ENCODE results near the gene CTU1. TPM values are rescaled to one million over a fixed set of nuclear protein-coding genes. Genes with fewer than 3 reads are reported as not detected.

Gene CTU1
- total RNA-seq, 1 donor from 2014 or later = 4.4 TPM

DNA sequence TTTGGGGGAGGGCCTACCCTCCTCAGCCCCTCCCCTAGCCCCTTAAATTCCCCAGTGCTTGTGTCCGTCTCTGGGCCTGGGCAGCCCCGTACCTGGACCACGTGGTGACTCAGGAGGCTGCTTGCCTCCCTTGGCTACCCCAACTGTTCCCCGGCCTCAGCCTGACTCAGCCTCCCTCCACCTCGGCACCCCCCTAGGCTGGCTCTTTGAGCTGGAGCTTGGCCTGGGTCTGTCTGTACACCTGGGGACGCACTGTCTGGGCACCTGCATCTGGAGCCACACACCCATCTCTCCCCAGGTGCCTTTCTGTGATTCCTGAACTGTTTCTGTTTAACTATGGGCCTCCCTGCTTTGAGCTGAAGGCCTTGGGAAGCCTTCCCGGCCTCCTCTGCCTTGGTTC is 23.7 kb downstream of the CTU1 start:
- DNase-seq (ENCODE audit: low spot score) (no peak), ATAC-seq (no peak)

- DNase-seq (ENCODE audit: low spot score) = no peak
- no peak for ATAC-seq
Measured at GRCh38 chr19:51083783-51084182, 24.4 kb downstream of the CTU1 start.

GRCh38 chr19:51083181-51083580 is 25.0 kb downstream of the CTU1 start:
- no peak for ATAC-seq
- DNase-seq (ENCODE audit: low spot score) = no peak

GRCh38 chr19:51082611-51083010 is 25.6 kb downstream of the CTU1 start, which contains the start of gene KLK14:
KLK14 (minus strand) TSS chr19:51082887; CDS start chr19:51082614, 273 bp downstream.
- ATAC-seq = no peak
- no peak for DNase-seq (ENCODE audit: low spot score)

GRCh38 chr19:51081476-51081875 is 26.7 kb downstream of the CTU1 start:
- DNase-seq (ENCODE audit: low spot score) = no peak

DNA sequence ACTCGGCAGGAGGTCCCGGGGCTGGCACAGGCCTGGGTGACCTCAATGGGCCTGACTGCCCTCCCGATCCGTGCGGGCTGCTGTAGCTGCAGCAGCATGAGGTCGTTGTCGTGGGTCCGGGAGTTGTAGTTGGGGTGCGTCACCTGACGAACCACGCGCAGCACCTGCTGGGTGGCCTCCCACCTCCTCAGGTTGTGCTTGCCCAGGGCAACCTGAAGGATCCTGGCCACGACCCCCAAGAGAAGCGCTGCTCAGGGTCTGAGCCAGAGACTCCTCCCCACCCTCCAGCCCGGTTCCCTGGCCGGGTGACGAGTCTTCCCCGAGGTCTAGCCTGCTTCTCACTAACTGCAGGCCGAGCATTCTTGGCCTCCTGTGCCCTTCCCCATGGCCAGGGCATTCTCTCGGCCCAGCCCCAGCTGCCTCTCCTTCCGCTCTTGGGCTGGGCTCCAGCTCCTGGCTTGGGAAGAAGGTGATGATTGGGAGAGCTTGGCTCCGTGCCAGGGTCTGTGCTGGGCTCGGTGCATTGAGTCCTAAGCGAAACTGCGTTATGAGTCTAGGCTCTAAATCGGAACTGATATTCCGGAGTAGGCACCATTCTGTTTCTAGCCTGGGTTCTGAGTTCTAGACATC is 28.6 kb downstream of the CTU1 start:
- no peak for ATAC-seq
- no peak for DNase-seq (ENCODE audit: low spot score)

More at GRCh38 chr19:51081476-51081875, 26.7 kb downstream of the CTU1 start:
- ATAC-seq = no peak

GRCh38 chr19:51078731-51079130 is 29.5 kb downstream of the CTU1 start:
- ATAC-seq (no peak), DNase-seq (ENCODE audit: low spot score) (no peak)

GRCh38 chr19:51078104-51078503 is 30.1 kb downstream of the CTU1 start:
- DNase-seq (ENCODE audit: low spot score) = no peak
- ATAC-seq = no peak

- ATAC-seq = no peak
- no peak for DNase-seq (ENCODE audit: low spot score)
Measured at GRCh38 chr19:51076631-51077213, 31.5 kb downstream of the CTU1 start.

- DNase-seq (ENCODE audit: low spot score) (no peak), ATAC-seq (no peak)
Measured at GRCh38 chr19:51075998-51076397, 32.2 kb downstream of the CTU1 start.

DNA sequence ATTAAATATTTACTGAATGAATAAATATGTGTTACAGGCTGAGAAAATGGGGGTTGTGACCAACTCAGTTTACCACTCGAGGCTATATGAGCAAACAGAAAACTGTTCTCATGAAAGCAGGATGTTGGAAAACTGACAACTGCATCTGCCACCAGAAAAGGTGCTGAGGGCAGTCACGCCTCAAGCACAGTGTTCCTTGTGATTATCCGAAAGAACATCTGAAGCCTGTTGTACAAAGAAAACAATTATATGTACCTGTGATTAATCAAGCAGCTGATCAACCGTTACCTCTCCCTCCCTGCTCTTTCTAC is 37.2 kb downstream of the CTU1 start:
- ATAC-seq (no peak), DNase-seq (ENCODE audit: low spot score) (no peak)

DNA sequence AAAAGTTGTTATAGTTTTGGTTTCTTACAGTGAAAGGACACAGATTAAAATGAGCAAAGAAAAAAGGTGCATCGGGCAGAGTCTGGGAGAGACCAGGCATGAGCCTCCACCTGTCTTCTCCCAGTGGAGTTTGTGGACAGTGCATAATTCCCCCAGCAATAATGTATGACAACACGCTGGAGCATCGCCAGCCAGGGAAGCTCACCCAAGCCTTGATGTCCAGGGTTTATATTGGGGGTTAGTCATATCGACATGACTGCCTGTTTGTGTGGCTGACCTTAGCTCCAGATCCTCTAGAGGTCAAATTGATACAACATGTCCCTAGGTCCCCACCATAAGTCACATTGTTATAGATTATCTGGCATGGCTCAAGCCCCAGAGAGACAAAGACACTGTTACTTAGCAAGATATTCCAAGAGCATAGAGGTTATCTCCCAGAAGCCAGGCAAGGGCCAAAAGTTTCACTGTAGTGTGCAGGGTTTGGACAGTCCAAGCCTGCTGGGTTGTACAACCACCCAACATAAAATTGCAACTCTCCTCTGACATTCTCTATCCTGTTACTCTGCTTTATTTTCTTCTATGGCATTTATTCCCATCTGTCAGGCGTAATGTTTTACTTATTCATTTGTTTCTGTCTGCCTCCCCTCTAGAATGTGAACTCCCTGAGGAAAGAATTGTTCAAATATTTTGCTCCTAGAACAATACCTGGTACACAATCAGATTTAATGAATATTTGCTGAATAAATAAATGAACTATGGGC is 37.7 kb downstream of the CTU1 start:
- no peak for DNase-seq (ENCODE audit: low spot score)

DNA sequence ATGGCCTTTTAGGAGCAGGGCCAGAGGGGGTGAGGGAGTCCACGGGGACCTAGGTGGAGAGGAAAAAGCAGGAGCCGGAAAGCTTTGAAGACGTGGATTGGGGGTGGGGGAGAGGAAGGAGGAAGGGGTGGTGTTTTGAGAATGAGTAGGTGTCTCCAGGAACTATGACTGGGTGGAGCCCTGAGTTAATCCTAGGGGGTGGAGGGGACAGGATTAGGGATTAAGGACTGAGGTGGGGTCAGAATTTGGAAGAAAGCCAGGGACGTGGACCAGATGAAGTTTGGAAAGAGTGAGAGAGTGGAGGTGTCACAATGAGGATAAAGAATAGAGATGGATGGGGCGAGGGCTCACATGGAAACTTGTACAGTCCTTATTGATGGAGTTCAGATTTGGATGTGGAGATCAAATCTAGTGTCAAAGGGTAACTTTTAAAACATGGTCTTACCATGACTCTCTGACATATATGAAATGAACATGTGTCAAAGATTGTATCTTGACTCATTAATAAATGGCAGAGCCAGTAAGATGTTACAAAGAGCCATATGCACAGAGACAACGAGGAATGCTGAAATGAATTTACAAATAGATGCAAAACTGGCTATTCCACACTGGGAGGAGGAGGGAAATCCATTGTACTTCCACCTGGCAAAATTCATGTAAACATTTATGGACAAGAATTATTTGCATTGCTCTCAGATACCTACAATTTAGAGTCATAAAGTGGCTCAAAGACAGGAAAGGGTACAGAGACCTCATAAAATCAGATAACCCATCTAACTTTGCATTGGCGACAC is 41.6 kb downstream of the CTU1 start:
- ATAC-seq (no peak), DNase-seq (ENCODE audit: low spot score) (no peak)

More for the DNA sequence above, 37.7 kb downstream of the CTU1 start:
- ATAC-seq = no peak

- DNase-seq (ENCODE audit: low spot score) = no peak
- ATAC-seq = no peak
Measured at GRCh38 chr19:51065221-51065960, 42.8 kb downstream of the CTU1 start.

DNA sequence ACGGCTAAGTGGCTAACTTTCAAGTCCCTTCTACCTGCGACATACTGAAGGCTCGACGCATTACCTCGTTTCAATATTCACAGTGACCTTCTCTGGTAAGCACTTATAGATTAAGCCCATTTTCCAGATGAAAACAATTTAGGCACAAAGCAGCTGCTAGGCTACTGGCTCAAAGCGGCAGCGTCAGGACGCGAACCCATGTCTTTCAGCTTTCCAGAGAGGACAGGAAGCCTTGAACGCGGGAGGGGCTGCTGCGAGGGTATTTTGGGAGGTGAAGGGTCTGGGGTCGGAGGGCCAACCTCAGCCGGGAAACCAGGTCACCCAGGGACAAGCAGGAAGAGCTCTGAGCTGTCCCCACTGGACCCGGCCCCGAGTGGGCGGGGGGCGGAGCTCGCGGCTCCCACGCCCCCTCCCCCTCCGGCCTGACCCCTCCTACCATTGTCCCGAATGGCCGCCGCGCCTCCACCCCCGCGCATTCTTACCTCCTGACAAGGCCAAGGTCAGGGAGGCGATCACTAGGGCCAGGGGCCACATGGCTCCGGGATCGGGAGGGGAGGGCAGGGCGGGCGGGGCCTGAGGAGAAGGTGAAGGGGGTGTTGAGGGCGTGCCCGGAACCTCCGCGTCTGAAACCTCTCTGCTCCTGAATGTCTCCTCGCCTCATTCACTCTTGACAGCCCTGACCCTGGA is 43.5 kb downstream of the CTU1 start, which contains the start of gene KLK13:
Gene KLK13 (minus strand): TSS at position 559 of the 687 bp plus-strand sequence. CDS start 25 bp downstream, at position 534.
- ATAC-seq = no peak
- DNase-seq (ENCODE audit: low spot score) = no peak

- ATAC-seq (no peak), DNase-seq (ENCODE audit: low spot score) (no peak)
Measured at GRCh38 chr19:51063664-51064063, 44.5 kb downstream of the CTU1 start.

DNA sequence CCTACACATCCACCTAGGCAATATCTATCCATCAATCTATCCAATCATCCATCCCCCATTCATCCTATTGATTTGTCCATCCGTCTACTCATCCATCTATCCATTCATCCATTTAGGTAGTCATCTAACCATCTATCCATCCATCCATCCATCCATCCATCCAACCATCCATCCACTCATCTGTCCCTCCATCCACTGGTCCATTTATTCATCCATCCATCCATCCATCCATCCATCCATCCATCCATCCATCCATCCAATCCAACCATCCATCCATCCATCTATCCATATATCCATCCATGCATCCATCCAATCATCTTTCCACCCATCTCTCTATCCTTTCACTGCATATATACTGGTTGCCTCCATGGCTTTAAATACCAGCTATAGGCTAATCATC is 47.2 kb downstream of the CTU1 start:
- no peak for ATAC-seq

DNA sequence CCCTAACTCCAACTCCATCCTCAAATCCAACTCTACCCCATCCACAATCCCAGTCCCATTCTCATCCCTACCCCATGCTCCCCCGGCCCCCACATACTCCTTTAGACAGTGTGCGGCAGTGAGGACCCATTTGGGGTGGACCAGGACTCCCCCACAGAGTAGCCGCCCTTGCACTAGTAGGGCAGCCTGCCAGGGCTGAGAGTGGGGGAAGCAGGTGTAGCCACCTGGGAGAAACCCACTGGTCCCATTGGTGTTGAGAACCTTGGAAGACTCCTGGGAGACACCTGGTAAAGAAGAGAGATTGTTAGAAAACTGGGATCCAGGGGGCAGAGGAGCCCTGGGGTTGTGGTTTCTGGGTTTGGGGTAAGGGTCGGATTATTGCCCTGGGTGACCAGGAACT is 47.9 kb downstream of the CTU1 start:
- ATAC-seq = no peak
- no peak for DNase-seq (ENCODE audit: low spot score)

More for the DNA sequence above, 47.2 kb downstream of the CTU1 start:
- DNase-seq (ENCODE audit: low spot score) = no peak

GRCh38 chr19:51059715-51060114 is 48.5 kb downstream of the CTU1 start:
- ATAC-seq (no peak), DNase-seq (ENCODE audit: low spot score) (no peak)

GRCh38 chr19:51055866-51056265 is 52.3 kb downstream of the CTU1 start:
- ATAC-seq (no peak), DNase-seq (ENCODE audit: low spot score) (no peak)
